Large intestine (tissue), 3 donors: Measurements from ENCODE around the gene SLC8A1. TPM values are rescaled to one million over a fixed set of nuclear protein-coding genes. Genes with fewer than 3 reads are reported as not detected.
A peak's percentile ranks its signal among the peaks of the same experiment; 100 is the strongest.

Experiments
- DNase-seq, 2 donors: peaks; one replicate each; pipeline versions ENCODE4 v3.0.0 to v3.0.0-alpha.2; 2013
- H3K27ac ChIP-seq: one replicate; pipeline ENCODE4 v1.5.1; 2013; ENCODE audit warnings: low read length
- H3K27me3 ChIP-seq: 2 replicates; pipeline ENCODE4 v1.6.1; 2013; ENCODE audit warnings: low read length; ENCODE audit not compliant: control insufficient read depth, insufficient read depth
- H3K36me3 ChIP-seq: 2 replicates; pipeline ENCODE4 v1.6.1; 2013; ENCODE audit warnings: low read length; ENCODE audit not compliant: control insufficient read depth, insufficient read depth
- H3K4me1 ChIP-seq: one replicate; pipeline ENCODE4 v1.6.1; 2013; ENCODE audit warnings: low read length; ENCODE audit not compliant: control insufficient read depth, insufficient read depth
- H3K4me3 ChIP-seq: one replicate; pipeline ENCODE4 v1.5.1; 2013; ENCODE audit warnings: low read length
- H3K9me3 ChIP-seq: one replicate; pipeline ENCODE4 v1.6.1; 2013; ENCODE audit warnings: mild to moderate bottlenecking, low read depth, low read length, moderate library complexity; ENCODE audit not compliant: control insufficient read depth
- WGBS: methylation state at CpG from one replicate; pipeline ENCODE4 v1.1.5; 2013; ENCODE audit warnings: low lambda C conversion rate; ENCODE audit not compliant: insufficient coverage; 5-methylcytosine and 5-hydroxymethylcytosine counted together
- polyA plus RNA-seq: library from polyadenylated mRNA; unstranded; fragments of 120-200 nt; gene quantifications from one replicate; pipeline ENCODE4 v1.2.1, GENCODE V29; 2013

The SLC8A1 gene
- polyA plus RNA-seq, 1 donor, result 13.2 TPM

GRCh38 chr2:40406485-40407289, 45.2 kb downstream of the SLC8A1 start:
- Histone ChIP-seq H3K9me3 (no peaks in the 10 kb centered on the region), H3K27me3 (no peaks in the 10 kb centered on the region), H3K4me3 (no peak overlapping the region), H3K4me1 (no peaks in the 10 kb centered on the region), H3K36me3 (no peaks in the 10 kb centered on the region), H3K27ac (no peak overlapping the region)
- WGBS, result no CpG with 5 or more reads among the region's 8 CpGs
- no peak for DNase-seq

DNA sequence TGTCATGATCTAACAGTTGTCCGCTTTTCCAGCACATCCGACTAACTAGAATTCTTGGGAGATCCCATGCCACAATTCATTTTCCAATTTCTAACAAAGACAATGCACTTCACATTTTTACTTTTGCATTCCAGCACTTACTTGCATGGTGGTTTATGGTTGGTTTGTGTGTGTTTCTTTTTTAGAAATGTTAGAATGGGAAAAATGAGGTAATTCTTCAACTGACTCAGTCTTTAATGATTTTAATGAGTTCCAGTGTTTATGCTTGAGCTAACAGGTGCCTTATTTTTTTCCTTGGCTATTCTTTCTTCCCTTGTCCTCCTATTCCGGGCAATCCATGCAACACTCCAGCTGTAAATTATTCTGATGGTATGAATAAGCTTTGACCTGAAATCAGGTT, 46.4 kb downstream of the SLC8A1 start:
- no peaks in the 10 kb centered on the region for H3K36me3 ChIP-seq
- no peak overlapping the region for H3K27ac ChIP-seq
- no peaks in the 10 kb centered on the region for H3K27me3 ChIP-seq
- no peak overlapping the region for H3K4me3 ChIP-seq
- 100% methylated on average over 1 of the region's 3 CpGs for WGBS
- DNase-seq, result no peak
- H3K9me3 ChIP-seq, result no peaks in the 10 kb centered on the region
- H3K4me1 ChIP-seq, result no peaks in the 10 kb centered on the region

- Histone ChIP-seq H3K36me3 (no peaks in the 10 kb centered on the region), H3K4me1 (no peaks in the 10 kb centered on the region), H3K27ac (no peak overlapping the region), H3K4me3 (no peak overlapping the region), H3K27me3 (no peaks in the 10 kb centered on the region), H3K9me3 (no peaks in the 10 kb centered on the region)
- DNase-seq, result no peak
- WGBS, result no CpG with 5 or more reads among the region's 4 CpGs
Measured at GRCh38 chr2:40404517-40404916, 47.4 kb downstream of the SLC8A1 start.

DNA sequence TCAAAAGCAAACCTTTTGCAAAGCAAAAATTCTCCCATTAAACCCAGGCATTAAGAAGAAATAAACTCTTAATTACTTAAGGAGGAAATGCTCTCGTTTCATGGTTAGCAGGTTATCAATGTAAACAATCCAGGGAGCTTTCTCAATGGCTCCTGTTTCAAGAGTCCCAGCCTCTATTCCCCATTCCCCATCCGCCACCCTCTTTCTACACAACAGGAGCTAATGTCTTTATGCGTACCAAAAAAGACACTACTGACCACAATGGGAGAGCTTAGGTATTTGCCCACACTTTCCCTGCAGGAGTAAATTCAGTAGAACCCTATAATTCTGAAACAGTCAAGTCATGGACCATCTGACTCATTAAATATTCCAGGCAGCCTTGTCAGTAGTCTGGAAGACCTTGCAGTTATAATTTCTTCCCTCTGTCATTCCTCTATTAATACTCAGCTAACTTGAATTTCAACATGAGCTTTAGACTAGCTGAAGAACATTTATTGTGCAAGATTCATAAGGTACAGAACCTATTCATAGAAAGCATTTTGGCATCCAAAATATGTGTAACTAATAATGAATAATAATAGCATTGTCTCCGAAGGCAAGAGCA, 48.6 kb downstream of the SLC8A1 start:
- H3K36me3 ChIP-seq, result no peaks in the 10 kb centered on the region

DNA sequence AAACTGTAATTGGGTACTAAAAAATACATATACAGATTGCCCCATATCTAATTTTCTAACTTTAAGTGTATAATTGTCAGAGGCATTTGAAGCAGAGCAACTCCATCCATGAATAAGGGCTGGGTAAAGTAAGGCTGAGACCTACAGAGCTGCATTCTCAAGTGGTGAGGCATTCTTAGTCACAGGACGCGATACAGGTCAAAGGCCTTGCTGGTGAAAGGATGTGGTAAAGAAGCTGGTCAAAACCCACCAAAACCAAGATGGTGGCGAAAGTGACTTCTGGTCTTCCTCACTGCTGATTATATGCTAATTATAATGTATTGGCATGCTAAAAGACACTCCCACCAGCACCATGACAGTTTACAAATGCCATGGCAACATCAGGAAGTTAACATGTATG, 50.0 kb downstream of the SLC8A1 start:
- no peaks in the 10 kb centered on the region for H3K27me3 ChIP-seq
- H3K4me1 ChIP-seq, result no peaks in the 10 kb centered on the region
- H3K27ac ChIP-seq, result no peak overlapping the region
- no peaks in the 10 kb centered on the region for H3K36me3 ChIP-seq
- peak; percentile 22 to 45 for DNase-seq
- no peaks in the 10 kb centered on the region for H3K9me3 ChIP-seq
- H3K4me3 ChIP-seq, result no peak overlapping the region
- no CpG with 5 or more reads among the region's 3 CpGs for WGBS

More for the DNA sequence above, 48.6 kb downstream of the SLC8A1 start:
- Histone ChIP-seq H3K4me3 (no peak overlapping the region), H3K27ac (no peak overlapping the region), H3K4me1 (no peaks in the 10 kb centered on the region), H3K9me3 (no peaks in the 10 kb centered on the region), H3K27me3 (no peaks in the 10 kb centered on the region)
- no peak for DNase-seq
- WGBS, result 87% methylated on average over 1 of the region's 4 CpGs

GRCh38 chr2:40400336-40400953, 51.4 kb downstream of the SLC8A1 start:
- DNase-seq, result peak in 1 of 2 donors; percentile 34
- Histone ChIP-seq H3K9me3 (no peaks in the 10 kb centered on the region), H3K4me1 (no peaks in the 10 kb centered on the region), H3K4me3 (no peak overlapping the region), H3K36me3 (no peaks in the 10 kb centered on the region), H3K27me3 (no peaks in the 10 kb centered on the region), H3K27ac (no peak overlapping the region)
- 58% methylated on average over 2 of the region's 3 CpGs for WGBS

GRCh38 chr2:40397765-40398164, 54.1 kb downstream of the SLC8A1 start:
- no peak for DNase-seq
- Histone ChIP-seq H3K27me3 (no peaks in the 10 kb centered on the region), H3K4me1 (no peaks in the 10 kb centered on the region), H3K4me3 (no peak overlapping the region), H3K27ac (no peak overlapping the region), H3K9me3 (no peaks in the 10 kb centered on the region), H3K36me3 (no peaks in the 10 kb centered on the region)
- no CpG with 5 or more reads among the region's 1 CpG for WGBS

DNA sequence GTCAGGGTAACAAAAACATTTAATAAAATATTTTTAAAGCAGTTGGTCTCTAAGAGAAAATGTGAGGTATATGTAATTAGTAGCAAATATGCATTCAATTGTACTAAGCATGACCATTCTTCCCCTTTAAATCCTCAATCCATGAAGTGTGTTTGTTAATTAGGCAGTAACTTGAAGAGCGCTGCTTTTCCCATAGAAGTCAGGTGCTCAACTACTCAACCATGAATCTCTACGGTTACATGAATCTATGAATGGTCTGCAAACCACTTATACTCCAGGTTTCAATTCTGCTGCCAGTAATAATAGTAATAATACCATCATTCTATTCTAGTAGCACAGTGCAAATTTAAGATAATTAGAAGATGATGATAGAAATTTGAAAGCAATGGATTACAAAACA, 55.8 kb downstream of the SLC8A1 start:
- H3K36me3 ChIP-seq, result no peaks in the 10 kb centered on the region
- DNase-seq, result no peak
- no peak overlapping the region for H3K27ac ChIP-seq
- H3K4me3 ChIP-seq, result no peak overlapping the region
- H3K27me3 ChIP-seq, result no peaks in the 10 kb centered on the region
- H3K4me1 ChIP-seq, result no peaks in the 10 kb centered on the region
- H3K9me3 ChIP-seq, result no peaks in the 10 kb centered on the region
- 86% methylated on average over 1 of the region's 2 CpGs for WGBS

DNA sequence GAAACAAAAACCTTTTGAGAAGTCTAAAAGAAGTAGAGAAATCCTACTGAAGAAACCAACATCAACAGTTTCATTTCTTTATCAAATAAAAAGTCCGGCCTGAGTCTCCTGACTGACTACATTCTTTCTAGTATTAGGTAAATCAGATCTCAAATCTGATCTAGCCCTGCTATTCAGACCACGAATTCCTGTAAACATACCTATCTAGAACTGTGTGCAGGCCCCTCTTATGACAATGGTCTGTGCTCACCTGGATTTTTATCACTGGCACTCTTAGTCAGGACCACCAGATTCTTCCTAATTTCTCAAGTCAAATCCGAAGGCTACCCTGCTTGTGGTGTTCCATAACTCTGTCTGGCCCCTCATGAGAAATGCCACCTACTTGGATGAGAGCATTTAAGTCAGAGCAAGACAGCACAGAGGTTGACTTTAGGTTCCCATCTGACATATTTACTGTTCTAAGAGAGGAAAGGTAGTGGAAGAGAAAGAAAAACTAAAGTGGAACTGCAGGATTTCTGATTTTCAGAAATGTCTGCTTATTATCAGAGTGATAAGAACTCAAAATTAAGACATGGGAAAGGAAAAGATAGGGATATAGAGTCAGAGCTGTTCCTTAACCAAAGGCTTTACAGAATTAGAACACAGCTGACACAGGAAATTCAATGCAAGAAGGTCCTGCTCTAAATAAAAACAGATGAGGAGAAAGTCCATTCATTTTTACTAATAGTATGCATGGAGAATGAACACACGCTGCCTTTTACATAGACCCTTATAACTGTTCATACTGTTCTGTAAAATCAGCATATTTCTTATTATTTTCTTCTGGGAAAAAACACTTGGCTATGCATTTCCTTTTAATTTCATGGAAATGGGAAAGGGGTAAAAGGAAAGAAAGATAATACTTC, 56.5 kb downstream of the SLC8A1 start:
- Histone ChIP-seq H3K4me1 (no peaks in the 10 kb centered on the region), H3K9me3 (no peaks in the 10 kb centered on the region), H3K4me3 (no peak overlapping the region), H3K27ac (no peak overlapping the region), H3K27me3 (no peaks in the 10 kb centered on the region), H3K36me3 (no peaks in the 10 kb centered on the region)
- no peak for DNase-seq
- WGBS, result 100% methylated on average over 1 of the region's 4 CpGs

- no peaks in the 10 kb centered on the region for H3K36me3 ChIP-seq
- H3K9me3 ChIP-seq, result no peaks in the 10 kb centered on the region
- H3K4me1 ChIP-seq, result no peaks in the 10 kb centered on the region
- no peak for DNase-seq
- H3K27ac ChIP-seq, result no peak overlapping the region
- WGBS, result no CpG with 5 or more reads among the region's 1 CpG
- H3K4me3 ChIP-seq, result no peak overlapping the region
- no peaks in the 10 kb centered on the region for H3K27me3 ChIP-seq
Measured at GRCh38 chr2:40394597-40394996, 57.3 kb downstream of the SLC8A1 start.
